SU-DHL-6 (cell line): ENCODE data around the gene ZNF276.

Experiments used
- H2AFZ ChIP-seq: fragments of 200-600 bp; sonication (generic); 2 replicates; pipeline ENCODE4 v1.6.1; 2014; ENCODE audit warnings: low read depth, mild to moderate bottlenecking, moderate library complexity, mixed read lengths, antibody characterized with exemption, low read length; ENCODE audit not compliant: severe bottlenecking
- H3F3A ChIP-seq: fragments of 200-600 bp; shearing (Covaris generic); 2 replicates; pipeline ENCODE4 v1.6.0; 2016; ENCODE audit warnings: antibody characterized with exemption, mild to moderate bottlenecking; ENCODE audit not compliant: insufficient read depth
- H3K27ac ChIP-seq: fragments of 200-600 bp; sonication (generic); 2 replicates; pipeline ENCODE4 v1.5.1; 2016; ENCODE audit warnings: low read depth, mild to moderate bottlenecking, low read length, moderate library complexity, mixed read lengths
- H3K27me3 ChIP-seq: fragments of 200-600 bp; sonication (generic), shearing (Covaris generic); 2 replicates; pipeline ENCODE4 v1.6.0; 2014; ENCODE audit warnings: mild to moderate bottlenecking, low read length
- H3K36me3 ChIP-seq: fragments of 200-600 bp; sonication (generic); 2 replicates; pipeline ENCODE4 v1.6.1; 2014; ENCODE audit warnings: mild to moderate bottlenecking, low read length, mixed read lengths
- H3K4me2 ChIP-seq: fragments of 300-600, 200-600 bp; shearing (Covaris generic), sonication (generic); 2 replicates; pipeline ENCODE4 v1.6.0; 2014; ENCODE audit warnings: low read length, low read depth, mild to moderate bottlenecking; ENCODE audit not compliant: poor library complexity, severe bottlenecking
- H3K4me3 ChIP-seq: fragments of 200-600 bp; sonication (generic); 2 replicates; pipeline ENCODE4 v1.5.1; 2014; ENCODE audit warnings: antibody characterized with exemption, low read length, mild to moderate bottlenecking, mixed read lengths; ENCODE audit not compliant: insufficient read depth, poor library complexity, severe bottlenecking
- H3K79me2 ChIP-seq: fragments of 200-600 bp; sonication (generic); 2 replicates; pipeline ENCODE4 v1.6.1; 2014; ENCODE audit warnings: mild to moderate bottlenecking, low read length, moderate library complexity; ENCODE audit not compliant: insufficient read depth
- H3K9ac ChIP-seq: fragments of 200-600 bp; sonication (generic); 2 replicates; pipeline ENCODE4 v1.7.0; 2014; ENCODE audit warnings: mild to moderate bottlenecking, low read length
- H3K9me2 ChIP-seq: fragments of 200-600 bp; sonication (generic); replicated peaks from 2 replicates; pipeline ENCODE4 v1.6.1; 2014; ENCODE audit warnings: low read length; ENCODE audit not compliant: insufficient read depth
- H3K9me3 ChIP-seq: fragments of 200-600 bp; sonication (generic); 2 replicates; pipeline ENCODE4 v1.6.1; 2014; ENCODE audit warnings: low read length, mixed read lengths; ENCODE audit not compliant: insufficient read depth
- H4K20me1 ChIP-seq: fragments of 200-600 bp; sonication (generic); 2 replicates; pipeline ENCODE4 v1.6.1; 2014; ENCODE audit warnings: low read depth, mild to moderate bottlenecking, antibody characterized with exemption, low read length, moderate library complexity, mixed read lengths
- CTCF ChIP-seq: fragments of 200-600 bp; sonication (generic); IDR thresholded peaks from one replicate; pipeline ENCODE4 v1.5.1; 2017; ENCODE audit warnings: antibody characterized with exemption, mild to moderate bottlenecking, low read length, moderate library complexity; ENCODE audit not compliant: insufficient read depth, poor library complexity, severe bottlenecking
- EZH2phosphoT487 ChIP-seq: fragments of 200-600 bp; sonication (generic), shearing (Covaris generic); conservative IDR thresholded peaks from 2 replicates; pipeline ENCODE4 v1.6.1; 2018; ENCODE audit warnings: mild to moderate bottlenecking, antibody characterized with exemption, low read length, moderate library complexity, mixed read lengths

ZNF276 gene

DNA sequence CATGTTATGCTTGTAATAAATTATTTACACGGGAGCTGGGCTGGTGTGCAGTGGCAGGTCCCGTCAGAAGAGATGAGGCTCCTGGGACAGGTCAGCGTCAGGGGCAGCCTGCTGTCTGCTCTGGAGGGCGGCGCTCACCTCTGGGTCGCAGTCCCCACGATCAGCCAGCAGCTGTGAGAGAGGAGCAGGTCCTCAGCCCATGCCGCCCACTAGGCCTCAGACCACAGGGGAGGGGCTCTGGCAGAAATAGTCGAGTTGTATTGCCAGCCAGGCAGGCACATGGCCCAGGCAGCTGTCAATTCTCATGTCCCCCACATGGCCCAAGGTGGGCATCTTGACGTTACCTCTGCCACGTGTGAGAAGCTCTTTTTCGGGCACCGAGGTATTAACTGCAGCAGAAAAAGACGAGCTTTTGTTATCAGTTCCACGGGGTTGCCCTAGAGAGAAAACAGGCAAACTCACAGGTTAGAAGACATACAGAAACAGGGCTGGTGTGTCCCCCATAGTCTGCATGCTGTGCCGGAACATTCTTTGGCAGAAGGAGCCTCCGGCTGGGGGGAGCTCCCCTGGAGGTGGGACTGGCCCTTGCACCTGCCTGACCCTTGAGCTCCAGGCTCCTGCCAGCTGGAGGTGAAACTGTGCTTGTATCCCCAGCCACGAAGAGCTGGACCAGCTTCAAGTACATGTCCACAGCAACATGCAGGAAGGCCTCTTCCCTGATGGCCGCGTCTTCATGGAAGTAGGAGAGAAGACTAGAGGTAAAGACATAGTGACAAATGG, 17.4 kb downstream of the ZNF276 start:
- Histone ChIP-seq H3K79me2 (no peaks in the 10 kb centered on the region), H4K20me1 (0 out of 2 replicates have a peak, but pooled peaks cover 2% of the 10 kb centered on the region), H3K9ac (no peak overlapping the region), H3K9me3 (no peaks in the 10 kb centered on the region), H3K9me2 (no peaks in the 10 kb centered on the region), H2AFZ (no peak overlapping the region), H3K4me3 (no peak overlapping the region), H3K4me2 (no peak overlapping the region), H3K27me3 (no peaks in the 10 kb centered on the region), H3F3A (peaks cover 12% of the 10 kb centered on the region), H3K27ac (no peak overlapping the region), H3K36me3 (peaks cover 14% of the 10 kb centered on the region; the same call in 1 of the 2 replicates)
- TF ChIP-seq CTCF, result no peak
- TF ChIP-seq EZH2phosphoT487, result no peak

GRCh38 chr16:89739383-89739782, 18.0 kb downstream of the ZNF276 start:
- no peak overlapping the region for H3K4me2 ChIP-seq
- H3K27me3 ChIP-seq, result no peaks in the 10 kb centered on the region
- no peak overlapping the region for H3K9ac ChIP-seq
- H3K9me2 ChIP-seq, result no peaks in the 10 kb centered on the region
- H3K27ac ChIP-seq, result no peak overlapping the region
- H2AFZ ChIP-seq, result no peak overlapping the region
- H3K4me3 ChIP-seq, result no peak overlapping the region
- peaks cover 12% of the 10 kb centered on the region for H3F3A ChIP-seq
- TF ChIP-seq CTCF (no peak), EZH2phosphoT487 (no peak)
- H3K36me3 ChIP-seq, result peaks cover 14% of the 10 kb centered on the region; the same call in 1 of the 2 replicates
- H3K79me2 ChIP-seq, result no peaks in the 10 kb centered on the region
- 0 out of 2 replicates have a peak, but pooled peaks cover 2% of the 10 kb centered on the region for H4K20me1 ChIP-seq
- no peaks in the 10 kb centered on the region for H3K9me3 ChIP-seq

- TF ChIP-seq CTCF (no peak), EZH2phosphoT487 (no peak)
Measured at GRCh38 chr16:89741342-89742014, 20.1 kb downstream of the ZNF276 start.

More at GRCh38 chr16:89741342-89742014, 20.1 kb downstream of the ZNF276 start:
- Histone ChIP-seq H3K9ac (no peak overlapping the region), H3K9me3 (no peaks in the 10 kb centered on the region), H3K9me2 (no peaks in the 10 kb centered on the region), H3K79me2 (no peaks in the 10 kb centered on the region), H4K20me1 (no peaks in the 10 kb centered on the region), H2AFZ (no peak overlapping the region), H3K27me3 (no peaks in the 10 kb centered on the region), H3K27ac (no peak overlapping the region), H3F3A (peaks cover 12% of the 10 kb centered on the region), H3K4me2 (no peak overlapping the region), H3K36me3 (peaks cover 17% of the 10 kb centered on the region; the same call in 1 of the 2 replicates), H3K4me3 (no peak overlapping the region)
